BE2C (cell line): ENCODE measurements around the gene TCF19.

Experiments used
- DNase-seq: peaks from one replicate; pipeline ENCODE4 v3.0.0-alpha.2; 2020
- H3K27me3 ChIP-seq: fragments of 250-450 bp; sonication (Bioruptor Pico); 2 replicates; pipeline ENCODE4 v1.5.1; 2020; ENCODE audit warnings: mild to moderate bottlenecking
- H3K36me3 ChIP-seq: fragments of 250-450 bp; sonication (Bioruptor Pico); 2 replicates; pipeline ENCODE4 v1.5.1; 2020; ENCODE audit warnings: mild to moderate bottlenecking
- H3K4me1 ChIP-seq: fragments of 250-450 bp; sonication (Bioruptor Pico); 2 replicates; pipeline ENCODE4 v1.5.1; 2020
- H3K4me3 ChIP-seq: 2 replicates; pipeline ENCODE4 v1.5.1; 2011; ENCODE audit warnings: low read depth, low read length
- H3K9me3 ChIP-seq: fragments of 250-450 bp; sonication (Bioruptor Pico); 2 replicates; pipeline ENCODE4 v1.5.1; 2020
- CTCF ChIP-seq: IDR thresholded peaks from 2 replicates; pipeline ENCODE4 v1.5.1; 2012; ENCODE audit warnings: mild to moderate bottlenecking, low read depth, low read length

Gene TCF19

DNA sequence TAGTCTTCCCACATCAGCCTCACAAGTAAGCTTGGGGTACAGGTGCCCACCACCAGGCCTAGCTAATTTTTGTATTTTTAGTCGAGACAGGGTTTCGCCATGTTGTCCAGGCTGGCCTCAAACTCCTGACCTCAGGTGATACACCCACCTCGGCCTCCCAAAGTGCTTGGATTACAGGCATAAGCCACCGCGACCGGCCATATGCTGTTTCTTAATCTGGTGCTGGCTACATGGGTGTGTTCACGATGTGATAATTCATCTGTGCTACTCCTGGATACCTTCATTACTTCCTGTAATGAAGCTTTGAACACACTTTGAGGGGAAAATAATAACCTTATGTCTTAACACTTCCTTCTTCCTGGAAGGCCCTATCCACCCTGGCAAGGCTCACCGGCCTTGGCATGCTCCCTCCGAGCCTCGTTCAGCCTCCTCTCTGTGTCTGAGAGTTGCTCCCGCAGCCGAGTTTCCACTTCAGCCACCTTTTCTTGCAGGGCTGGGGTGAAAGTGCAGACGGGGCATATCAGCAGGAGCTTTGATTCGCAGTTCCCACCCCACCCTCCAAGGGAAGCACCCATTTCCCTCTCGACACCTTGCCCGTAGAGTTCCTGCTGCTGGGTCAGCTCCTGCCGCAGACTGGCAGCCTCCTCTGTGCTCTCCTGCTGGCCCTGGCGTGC is 14.0 kb upstream of the TCF19 start:
- H3K9me3 ChIP-seq, result no peaks in the 10 kb centered on the region
- H3K4me1 ChIP-seq, result no peaks in the 10 kb centered on the region
- no peak for TF ChIP-seq CTCF
- no peaks in the 10 kb centered on the region for H3K36me3 ChIP-seq
- no peaks in the 10 kb centered on the region for H3K27me3 ChIP-seq
- no peak overlapping the region for H3K4me3 ChIP-seq
- DNase-seq, result no peak

- no peak for DNase-seq
- Histone ChIP-seq H3K4me3 (no peak overlapping the region), H3K27me3 (no peaks in the 10 kb centered on the region), H3K9me3 (no peaks in the 10 kb centered on the region), H3K4me1 (no peaks in the 10 kb centered on the region), H3K36me3 (no peaks in the 10 kb centered on the region)
- TF ChIP-seq CTCF, result no peak
Measured at GRCh38 chr6:31144970-31145340, 13.4 kb upstream of the TCF19 start.

- Histone ChIP-seq H3K27me3 (no peaks in the 10 kb centered on the region), H3K36me3 (no peaks in the 10 kb centered on the region), H3K4me3 (no peak overlapping the region), H3K9me3 (no peaks in the 10 kb centered on the region), H3K4me1 (no peaks in the 10 kb centered on the region)
- DNase-seq, result no peak
- no peak for TF ChIP-seq CTCF
Measured at GRCh38 chr6:31145386-31145785, 13.0 kb upstream of the TCF19 start.

GRCh38 chr6:31149827-31150447 is 8.5 kb upstream of the TCF19 start:
- no peaks in the 10 kb centered on the region for H3K36me3 ChIP-seq
- DNase-seq, result no peak
- no peaks in the 10 kb centered on the region for H3K27me3 ChIP-seq
- H3K4me3 ChIP-seq, result no peak overlapping the region
- no peak for TF ChIP-seq CTCF
- no peaks in the 10 kb centered on the region for H3K9me3 ChIP-seq
- H3K4me1 ChIP-seq, result no peaks in the 10 kb centered on the region

DNA sequence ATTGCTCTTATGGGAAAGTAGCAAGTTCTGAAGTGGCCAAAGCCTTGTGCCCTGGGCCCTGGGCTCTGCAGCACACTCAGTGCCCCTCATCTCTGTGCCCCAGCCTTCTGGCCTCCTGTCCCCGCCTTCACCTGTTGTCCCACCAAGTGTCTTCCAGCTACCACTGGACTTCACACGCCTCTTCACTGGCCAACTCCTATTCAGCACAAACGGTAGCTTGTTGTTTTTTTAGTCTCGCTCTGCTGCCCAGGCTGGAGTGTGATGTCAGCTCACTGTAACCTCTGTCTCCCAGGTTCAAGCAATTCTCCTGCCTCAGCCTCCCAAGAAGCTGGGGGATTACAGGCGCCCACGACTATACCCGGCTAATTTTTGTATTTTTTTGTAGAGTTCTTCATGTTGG is 5.6 kb upstream of the TCF19 start:
- Histone ChIP-seq H3K4me1 (peaks cover 2% of the 10 kb centered on the region; the same call in 1 of the 2 replicates), H3K4me3 (no peak overlapping the region), H3K36me3 (no peaks in the 10 kb centered on the region), H3K9me3 (no peaks in the 10 kb centered on the region), H3K27me3 (no peaks in the 10 kb centered on the region)
- DNase-seq, result no peak
- TF ChIP-seq CTCF, result no peak

DNA sequence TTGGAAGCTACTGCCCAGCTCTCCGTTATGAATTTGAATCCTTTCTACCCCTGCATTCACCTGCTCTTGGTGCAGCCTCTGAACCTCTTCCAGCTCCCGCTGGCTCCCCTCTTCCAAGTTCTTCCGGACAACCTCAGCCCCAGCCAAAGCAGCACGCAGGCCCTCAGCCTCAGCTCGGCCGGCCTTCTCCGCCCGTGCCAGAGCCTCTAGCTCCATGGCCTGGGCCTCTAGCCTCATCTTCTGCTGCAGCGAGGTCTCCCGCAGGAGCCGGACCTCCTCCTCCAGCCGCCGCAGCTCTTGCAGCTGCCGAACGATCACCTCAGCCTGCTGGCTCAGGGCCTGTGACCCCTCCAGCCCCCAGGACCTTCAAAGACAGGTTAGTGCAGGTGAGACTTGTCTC is 4.0 kb upstream of the TCF19 start:
- Histone ChIP-seq H3K36me3 (no peaks in the 10 kb centered on the region), H3K9me3 (no peaks in the 10 kb centered on the region), H3K4me3 (no peak overlapping the region), H3K27me3 (no peaks in the 10 kb centered on the region), H3K4me1 (peaks cover 2% of the 10 kb centered on the region; the same call in 1 of the 2 replicates)
- TF ChIP-seq CTCF, result no peak
- DNase-seq, result no peak
